HG03139 (cell line): ENCODE measurements around the gene SLC38A10.

Experiments
- ATAC-seq: cut with Tn5 transposase; IDR thresholded peaks from one replicate; pipeline ENCODE4 v1.9.1; 2021; ENCODE audit not compliant: unreplicated experiment

SLC38A10 gene

GRCh38 chr17:81258292-81258691 lies 36.8 kb downstream of the SLC38A10 start:
- no peak for ATAC-seq

GRCh38 chr17:81257533-81257932 lies 37.6 kb downstream of the SLC38A10 start:
- no peak for ATAC-seq

GRCh38 chr17:81256616-81257015 lies 38.5 kb downstream of the SLC38A10 start:
- ATAC-seq, result no peak

GRCh38 chr17:81254955-81255717 lies 40.0 kb downstream of the SLC38A10 start:
- ATAC-seq, result no peak

GRCh38 chr17:81253358-81254131 lies 41.6 kb downstream of the SLC38A10 start:
- no peak for ATAC-seq

GRCh38 chr17:81252987-81253329 lies 42.1 kb downstream of the SLC38A10 start:
- no peak for ATAC-seq

- ATAC-seq, result no peak
These were observed 42.7 kb downstream of the SLC38A10 start for GRCh38 chr17:81252326-81252986.

- no peak for ATAC-seq
These were observed 43.3 kb downstream of the SLC38A10 start for GRCh38 chr17:81251709-81252301.

- ATAC-seq, result no peak
These were observed 43.9 kb downstream of the SLC38A10 start for GRCh38 chr17:81251094-81251708.

- ATAC-seq, result no peak
These were observed 44.6 kb downstream of the SLC38A10 start for GRCh38 chr17:81250286-81251093.

GRCh38 chr17:81249223-81250040 lies 45.7 kb downstream of the SLC38A10 start:
- ATAC-seq, result no peak

GRCh38 chr17:81248649-81249048 lies 46.5 kb downstream of the SLC38A10 start:
- ATAC-seq, result no peak

GRCh38 chr17:81247339-81247990 lies 47.6 kb downstream of the SLC38A10 start:
- ATAC-seq, result no peak

GRCh38 chr17:81246679-81247338 lies 48.3 kb downstream of the SLC38A10 start:
- ATAC-seq, result no peak

- no peak for ATAC-seq
These were observed 48.8 kb downstream of the SLC38A10 start for GRCh38 chr17:81246343-81246670.

GRCh38 chr17:81245665-81246342 lies 49.3 kb downstream of the SLC38A10 start:
- ATAC-seq, result no peak

GRCh38 chr17:81245024-81245664 lies 50.0 kb downstream of the SLC38A10 start:
- ATAC-seq, result no peak
